ENCODE measurements around the gene CAPNS2. TPM values are rescaled to one million over a fixed set of nuclear protein-coding genes. Genes with fewer than 3 reads are reported as not detected.

The CAPNS2 gene
- total and polyA plus RNA-seq, 2 of the 8 experiments (the other 6 are each of a cell fraction or from before 2014, with no cell fraction given) = not detected

DNA sequence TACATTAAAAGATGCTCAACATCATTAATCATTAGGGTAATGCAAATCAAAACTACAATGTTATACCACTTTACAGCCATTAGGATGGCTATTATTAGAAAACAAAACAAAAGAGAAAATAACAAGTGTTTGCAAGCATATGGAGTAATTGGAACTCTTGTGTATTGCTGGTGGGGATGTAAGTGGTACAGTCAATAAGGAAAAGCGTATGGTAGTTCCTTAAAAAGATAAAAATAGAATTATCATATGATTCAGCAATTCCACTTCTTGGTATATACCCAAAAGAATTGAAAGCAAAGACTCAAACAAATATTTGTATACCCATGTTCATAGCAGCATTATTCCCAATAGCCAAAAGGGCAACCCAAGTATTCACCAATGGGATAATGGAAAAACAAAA is 1.4 kb upstream of the CAPNS2 start (continued):
- no peak for TF ChIP-seq CBX8 (IDR thresholded peaks at IDR 0.05; ENCODE audit: borderline replicate concordance, low read depth, low read length)
- TF ChIP-seq CEBPB (IDR thresholded peaks at IDR 0.05; ENCODE audit: low read depth, low read length) = no peak
- TF ChIP-seq YY1 (IDR thresholded peaks at IDR 0.05; ENCODE audit: low read depth, low read length) = no peak
- TF ChIP-seq RBBP5 (IDR thresholded peaks at IDR 0.05; ENCODE audit: borderline replicate concordance, low read depth, low read length) = no peak
- no peak for TF ChIP-seq RFX5 (IDR thresholded peaks at IDR 0.05; ENCODE audit: borderline replicate concordance, low read depth, low read length)
